GM12874 (cell line): ENCODE data around the gene CERK.

Experiments
- TF ChIP-seq, protein P1 (sequence below): IDR thresholded peaks from 2 replicates; pipeline ENCODE4 v1.5.1; 2011; ENCODE audit warnings: low read depth, mild to moderate bottlenecking, control low read depth, low read length, moderate library complexity; ENCODE audit not compliant: insufficient read depth

The CERK gene

DNA sequence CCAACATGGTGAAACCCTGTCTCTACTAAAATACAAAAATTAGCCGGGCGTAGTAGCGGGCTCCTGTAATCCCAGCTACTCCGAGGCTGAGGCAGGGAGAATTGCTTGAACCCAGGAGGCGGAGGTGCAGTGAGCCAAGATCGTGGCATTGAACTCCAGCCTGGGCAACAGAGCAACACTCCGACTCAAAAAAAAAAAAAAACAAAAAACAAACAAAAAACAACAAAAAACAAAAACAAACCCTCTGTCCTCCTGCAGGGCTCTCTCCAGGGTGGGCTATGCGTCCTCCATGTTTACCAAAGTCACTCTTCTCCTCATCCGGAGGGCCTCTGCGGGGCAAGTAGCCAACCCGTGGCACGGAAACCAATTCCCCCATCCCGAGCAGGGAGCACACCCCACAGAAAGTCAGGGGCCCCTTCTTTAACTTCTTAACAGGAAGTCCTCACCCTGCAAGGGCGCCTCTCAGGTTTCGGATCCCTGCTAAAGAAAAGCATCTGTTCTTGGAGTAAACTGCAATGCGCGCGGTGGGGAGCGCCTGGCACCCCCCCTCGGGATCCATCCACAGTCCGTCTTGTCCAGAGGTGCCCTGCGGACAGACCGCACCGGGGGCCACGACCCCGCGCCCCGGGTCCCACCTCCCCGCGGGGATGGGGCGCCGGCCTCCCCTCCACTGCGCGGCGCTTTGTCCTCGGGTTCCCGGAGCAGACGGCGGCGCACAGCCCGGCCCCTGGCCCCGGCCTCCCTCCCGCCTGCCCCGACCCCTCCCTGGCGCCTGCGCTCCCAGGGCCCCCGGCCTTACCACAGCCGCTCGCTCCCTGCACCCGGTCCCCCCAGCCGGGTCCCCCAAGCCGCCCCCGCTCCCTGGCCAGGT, 712 bp downstream of the CERK start:
- TF ChIP-seq, protein P1, sequence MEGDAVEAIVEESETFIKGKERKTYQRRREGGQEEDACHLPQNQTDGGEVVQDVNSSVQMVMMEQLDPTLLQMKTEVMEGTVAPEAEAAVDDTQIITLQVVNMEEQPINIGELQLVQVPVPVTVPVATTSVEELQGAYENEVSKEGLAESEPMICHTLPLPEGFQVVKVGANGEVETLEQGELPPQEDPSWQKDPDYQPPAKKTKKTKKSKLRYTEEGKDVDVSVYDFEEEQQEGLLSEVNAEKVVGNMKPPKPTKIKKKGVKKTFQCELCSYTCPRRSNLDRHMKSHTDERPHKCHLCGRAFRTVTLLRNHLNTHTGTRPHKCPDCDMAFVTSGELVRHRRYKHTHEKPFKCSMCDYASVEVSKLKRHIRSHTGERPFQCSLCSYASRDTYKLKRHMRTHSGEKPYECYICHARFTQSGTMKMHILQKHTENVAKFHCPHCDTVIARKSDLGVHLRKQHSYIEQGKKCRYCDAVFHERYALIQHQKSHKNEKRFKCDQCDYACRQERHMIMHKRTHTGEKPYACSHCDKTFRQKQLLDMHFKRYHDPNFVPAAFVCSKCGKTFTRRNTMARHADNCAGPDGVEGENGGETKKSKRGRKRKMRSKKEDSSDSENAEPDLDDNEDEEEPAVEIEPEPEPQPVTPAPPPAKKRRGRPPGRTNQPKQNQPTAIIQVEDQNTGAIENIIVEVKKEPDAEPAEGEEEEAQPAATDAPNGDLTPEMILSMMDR = no peak

GRCh38 chr22:46736705-46737104, 1.3 kb downstream of the CERK start:
- TF ChIP-seq, protein P1 = no peak

DNA sequence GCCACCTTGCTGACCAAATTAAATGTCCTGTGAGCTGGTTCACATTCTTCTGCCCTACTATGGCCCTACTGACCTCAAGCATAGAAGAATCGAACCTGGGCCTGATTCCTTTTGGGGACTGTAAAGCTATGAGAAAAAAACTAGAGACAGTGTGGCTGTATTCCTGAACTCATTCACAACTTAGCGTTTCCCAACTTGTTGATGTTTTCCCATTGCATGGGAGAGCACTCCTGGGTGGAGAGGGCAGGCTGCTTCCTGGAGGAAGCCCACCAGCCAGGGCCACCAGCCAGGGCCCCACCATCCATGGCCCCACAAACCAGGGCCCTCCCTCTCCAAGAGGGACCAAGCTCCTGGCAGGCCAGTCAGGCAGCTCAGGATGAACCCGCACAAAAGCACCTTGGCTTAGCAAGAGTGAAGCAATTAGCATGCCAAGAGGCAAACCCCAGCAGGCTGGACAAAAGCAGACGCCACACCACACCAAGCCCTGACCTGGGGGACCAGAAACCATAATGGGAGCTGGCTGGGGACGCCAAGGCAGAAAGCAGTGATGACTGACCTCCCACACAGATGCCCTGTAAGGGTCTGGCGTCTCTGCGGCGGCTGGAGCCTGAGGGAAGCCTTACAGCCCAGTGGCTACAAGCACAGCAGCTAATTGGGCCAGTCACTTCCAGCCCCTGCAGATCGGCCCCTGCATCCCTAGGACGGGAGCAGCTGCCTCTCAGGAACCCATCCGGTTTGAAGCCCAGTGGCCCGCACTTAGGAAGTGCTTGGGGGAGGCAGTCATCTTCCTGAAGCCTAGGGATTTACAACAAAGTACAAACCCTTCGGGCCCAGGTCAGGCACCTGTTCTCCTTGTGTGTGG, 2.1 kb downstream of the CERK start:
- TF ChIP-seq, protein P1 = no peak

DNA sequence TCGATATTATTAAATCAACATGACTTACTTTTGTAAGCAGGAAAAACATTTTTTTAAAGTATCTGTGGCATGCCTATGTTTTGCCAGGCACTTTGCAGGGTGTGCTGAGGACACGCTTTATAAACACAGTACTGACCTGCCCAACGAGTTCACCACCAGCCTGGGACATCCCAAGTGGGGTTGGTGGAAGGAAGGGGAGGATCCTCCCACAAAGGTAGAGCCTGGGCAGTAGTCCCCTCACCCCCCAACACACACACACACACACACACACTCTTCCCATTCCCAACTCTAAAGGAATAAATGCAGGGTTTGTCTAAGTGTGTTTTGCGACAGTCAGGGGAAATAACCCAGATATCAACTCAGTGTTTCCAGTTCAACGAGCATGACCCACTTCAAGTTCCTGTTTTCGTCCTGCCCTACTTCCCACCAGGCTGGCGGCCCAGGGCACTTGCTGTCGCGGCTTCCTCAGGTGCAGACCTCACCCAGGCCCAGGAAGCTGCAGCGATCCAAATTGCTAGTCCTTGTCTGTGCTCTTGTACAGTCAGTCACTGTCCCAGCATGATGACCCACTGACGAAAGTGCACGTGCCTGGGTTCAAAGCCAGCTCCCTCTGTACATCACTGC, 3.1 kb downstream of the CERK start:
- TF ChIP-seq, protein P1 = no peak

DNA sequence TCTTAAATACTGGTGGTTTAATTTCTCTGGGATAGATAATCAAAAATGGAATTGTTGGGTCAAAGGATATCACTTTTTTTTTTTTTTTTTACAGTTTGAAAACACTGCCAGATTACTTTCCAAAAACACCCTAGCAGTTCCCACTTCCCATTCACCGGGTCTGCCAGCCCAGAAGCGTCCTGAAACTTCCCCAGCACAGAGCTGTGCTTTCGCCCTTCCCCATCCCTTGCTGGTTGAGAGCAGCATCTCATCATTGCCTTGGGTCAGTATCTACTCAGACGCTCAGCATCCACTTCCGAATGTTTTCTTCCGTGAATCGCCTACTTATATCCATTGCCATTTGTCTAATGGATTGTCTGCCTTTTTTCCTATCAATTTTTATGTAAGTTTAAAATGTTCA, 5.5 kb downstream of the CERK start:
- TF ChIP-seq, protein P1 = no peak

DNA sequence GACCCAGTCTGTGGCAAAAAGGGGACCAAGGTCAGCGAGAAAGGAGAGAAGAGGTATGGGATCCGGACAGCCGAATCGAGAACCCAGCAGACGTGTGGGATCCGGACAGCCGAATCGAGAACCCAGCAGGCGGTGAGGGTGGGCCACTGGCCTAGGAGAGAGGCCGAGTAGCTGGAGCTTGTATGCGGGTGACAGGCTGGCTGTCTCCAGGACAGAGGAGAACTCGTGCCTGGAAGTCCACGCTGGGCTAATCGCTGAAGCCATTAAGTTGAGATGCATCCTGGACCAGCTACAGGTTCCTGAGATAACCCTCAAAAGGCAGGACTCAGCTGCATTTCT, 6.0 kb downstream of the CERK start:
- TF ChIP-seq, protein P1 = no peak
